Neural crest cell (in vitro differentiated cells): Measurements from ENCODE around the gene UMAD1. TPM values are rescaled to one million over a fixed set of nuclear protein-coding genes. Genes with fewer than 3 reads are reported as not detected.

Experiments
- DNase-seq: peaks from one replicate; pipeline ENCODE4 v3.0.0; 2021; ENCODE audit warnings: low read depth, mixed read lengths, low spot score
- H3K27ac Mint-ChIP-seq: one replicate; pipeline ENCODE4 v1.8.0; 2021; ENCODE audit warnings: mild to moderate bottlenecking, mixed read lengths; ENCODE audit not compliant: unreplicated experiment
- H3K27me3 Mint-ChIP-seq: 2 replicates; pipeline ENCODE4 v1.8.0; 2021; ENCODE audit warnings: low read depth, mild to moderate bottlenecking, mixed read lengths
- H3K36me3 Mint-ChIP-seq: 2 replicates; pipeline ENCODE4 v1.8.0; 2021; ENCODE audit warnings: low read depth, mild to moderate bottlenecking, mixed read lengths
- H3K4me1 Mint-ChIP-seq: 2 replicates; pipeline ENCODE4 v1.8.0; 2021; ENCODE audit warnings: mixed read lengths
- H3K4me3 Mint-ChIP-seq: one replicate; pipeline ENCODE4 v1.8.0; 2021; ENCODE audit warnings: mild to moderate bottlenecking, mixed read lengths
- H3K9me3 Mint-ChIP-seq: 2 replicates; pipeline ENCODE4 v1.8.0; 2021; ENCODE audit warnings: mixed read lengths
- CTCF ChIP-seq: fragments of 200-600 bp; sonication (generic); conservative IDR thresholded peaks from 2 replicates; pipeline ENCODE4 v1.5.0; 2021; ENCODE audit warnings: antibody characterized with exemption, mild to moderate bottlenecking
- total RNA-seq: library from RNA; stranded (reverse); gene quantifications from 2 replicates; pipeline ENCODE4 v1.2.1, GENCODE V29; 2021

UMAD1 gene
- total RNA-seq, 1 donor from 2014 or later: 9.8 TPM

- Mint-ChIP-seq H3K27me3 (no peaks in the 10 kb centered on the region), H3K36me3 (no peaks in the 10 kb centered on the region), H3K9me3 (peaks cover 2% of the 10 kb centered on the region), H3K27ac (no peak overlapping the region), H3K4me1 (no peaks in the 10 kb centered on the region), H3K4me3 (no peak overlapping the region)
- no peak for TF ChIP-seq CTCF
- DNase-seq: no peak
Measured at GRCh38 chr7:7841027-7841426, 200.5 kb downstream of the UMAD1 start.

- Mint-ChIP-seq H3K4me3 (no peak overlapping the region), H3K27me3 (no peaks in the 10 kb centered on the region), H3K4me1 (no peaks in the 10 kb centered on the region), H3K36me3 (no peaks in the 10 kb centered on the region), H3K9me3 (peaks cover 2% of the 10 kb centered on the region), H3K27ac (no peak overlapping the region)
- no peak for DNase-seq
- no peak for TF ChIP-seq CTCF
Measured at GRCh38 chr7:7843240-7843639, 202.7 kb downstream of the UMAD1 start.

- peaks cover 2% of the 10 kb centered on the region for H3K9me3 Mint-ChIP-seq
- DNase-seq: no peak
- no peaks in the 10 kb centered on the region for H3K36me3 Mint-ChIP-seq
- H3K27ac Mint-ChIP-seq: no peak overlapping the region
- TF ChIP-seq CTCF: no peak
- H3K27me3 Mint-ChIP-seq: no peaks in the 10 kb centered on the region
- no peak overlapping the region for H3K4me3 Mint-ChIP-seq
- H3K4me1 Mint-ChIP-seq: no peaks in the 10 kb centered on the region
Measured at GRCh38 chr7:7843972-7844371, 203.4 kb downstream of the UMAD1 start.

- no peak for DNase-seq
- Mint-ChIP-seq H3K27ac (no peak overlapping the region), H3K36me3 (peaks cover 6% of the 10 kb centered on the region), H3K4me3 (no peak overlapping the region), H3K4me1 (no peaks in the 10 kb centered on the region), H3K9me3 (peaks cover 3% of the 10 kb centered on the region), H3K27me3 (no peaks in the 10 kb centered on the region)
- TF ChIP-seq CTCF: no peak
Measured at GRCh38 chr7:7848246-7848645, 207.7 kb downstream of the UMAD1 start.

- Mint-ChIP-seq H3K27me3 (no peaks in the 10 kb centered on the region), H3K36me3 (peaks cover 6% of the 10 kb centered on the region), H3K4me3 (no peak overlapping the region), H3K4me1 (no peaks in the 10 kb centered on the region), H3K27ac (no peak overlapping the region), H3K9me3 (peaks cover 6% of the 10 kb centered on the region)
- no peak for DNase-seq
- no peak for TF ChIP-seq CTCF
Measured at GRCh38 chr7:7848892-7849291, 208.3 kb downstream of the UMAD1 start.

GRCh38 chr7:7850150-7850549, 209.6 kb downstream of the UMAD1 start:
- H3K27ac Mint-ChIP-seq: no peak overlapping the region
- DNase-seq: no peak
- no peak for TF ChIP-seq CTCF
- peaks cover 12% of the 10 kb centered on the region for H3K9me3 Mint-ChIP-seq
- no peaks in the 10 kb centered on the region for H3K4me1 Mint-ChIP-seq
- peaks cover 10% of the 10 kb centered on the region for H3K36me3 Mint-ChIP-seq
- H3K4me3 Mint-ChIP-seq: no peak overlapping the region
- H3K27me3 Mint-ChIP-seq: no peaks in the 10 kb centered on the region
